Gastrocnemius medialis (tissue), 4 donors: Measurements from ENCODE around the gene MEX3A.

Experiments
- CTCF ChIP-seq, 5 experiments: fragments of 450-650 bp in 3 of 5; fragments of 200-600 bp in 2 of 5; sonication (generic) in 2 of 5; IDR thresholded peaks in 4 of 5; conservative IDR thresholded peaks in 1 of 5; 1 replicate in 4 of 5; 2 replicates in 1 of 5; pipeline ENCODE4 v1.5.1; 2016 to 2019; ENCODE audit warnings: antibody characterized with exemption in 5 of 5, mild to moderate bottlenecking in 3 of 5, moderate library complexity in 3 of 5
- POLR2A ChIP-seq, 2 donors: fragments of 450-650 bp; IDR thresholded peaks; one replicate each; pipeline ENCODE4 v1.6.1; 2017; ENCODE audit warnings: antibody characterized with exemption in 2 of 2, mild to moderate bottlenecking in 2 of 2, moderate library complexity in 2 of 2

GRCh38 chr1:156026588-156026987 lies 55.7 kb downstream of the MEX3A start:
- TF ChIP-seq POLR2A (IDR thresholded peaks at IDR 0.05) (no peak), CTCF (IDR thresholded peaks at IDR 0.05 in 4 of 5, conservative IDR thresholded peaks at IDR 0.05 in 1 of 5) (no peak)
